GM12892 (cell line): ENCODE results near the gene GLUL.

Source experiments
- POLR2A ChIP-seq: IDR thresholded peaks from 2 replicates; pipeline ENCODE4 v1.6.1; 2011; ENCODE audit warnings: low read depth, low read length, control low read depth
- POLR2AphosphoS5 ChIP-seq: IDR thresholded peaks from 2 replicates; pipeline ENCODE4 v1.6.1; 2011; ENCODE audit warnings: low read depth, low read length, control low read depth
- TAF1 ChIP-seq: IDR thresholded peaks from 2 replicates; pipeline ENCODE4 v1.6.1; 2011; ENCODE audit warnings: low read depth, mild to moderate bottlenecking, control low read depth, low read length, borderline replicate concordance

DNA sequence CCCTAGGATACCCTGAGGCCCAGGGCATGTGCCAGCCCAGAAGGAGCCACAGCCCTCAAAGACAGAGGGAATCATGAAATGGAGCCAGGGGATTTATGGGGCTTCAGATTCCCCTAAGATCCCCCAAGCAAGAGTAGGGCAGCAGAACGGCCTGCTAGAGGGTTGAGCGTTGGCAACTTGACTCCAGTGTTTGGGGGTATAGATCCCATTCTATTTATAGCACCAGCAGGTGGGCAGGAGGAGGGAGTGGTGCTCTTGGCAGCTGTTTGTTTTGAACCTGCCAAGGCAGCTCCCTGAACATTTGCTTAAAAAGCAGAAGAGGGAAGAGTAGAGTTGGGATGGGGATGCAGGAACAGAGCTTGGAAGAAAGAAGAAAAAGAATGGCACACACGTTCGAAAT lies 33.7 kb downstream of the GLUL start:
- TF ChIP-seq POLR2A (no peak), POLR2AphosphoS5 (no peak), TAF1 (no peak)
